Skin epidermis (tissue), 12 donors: Measurements from ENCODE around the gene DNMT3A.
A peak's percentile ranks its signal among the peaks of the same experiment; 100 is the strongest.

Experiments
- H3K27ac ChIP-seq, 21 experiments: fragments of 200-600 bp; sonication (generic) in 11 of 21; one replicate each; pipeline ENCODE4 v1.5.0; 2020; ENCODE audit warnings: mild to moderate bottlenecking in 3 of 21, inconsistent platforms in 2 of 21, moderate library complexity in 2 of 21
- H3K4me3 ChIP-seq, 7 experiments: fragments of 200-600 bp; sonication (generic) in 2 of 7; one replicate each; pipeline ENCODE4 v1.5.0; 2020; ENCODE audit warnings: inconsistent platforms in 2 of 7, mild to moderate bottlenecking in 2 of 7, moderate library complexity in 1 of 7

Gene DNMT3A

GRCh38 chr2:25341753-25342371 lies at the start of gene DNMT3A:
Gene DNMT3A (minus strand): TSS chr2:25341925. CDS start chr2:25313984, 27,941 bp downstream.
- Histone ChIP-seq H3K4me3 (peak within 1 kb of the TSS; percentile 61 to 74 (median 70)), H3K27ac (peak within 1 kb of the TSS; percentile 41 to 88 (median 75))

- H3K4me3 ChIP-seq: no peak overlapping the region
- no peak overlapping the region for H3K27ac ChIP-seq
These were observed 47.4 kb upstream of the DNMT3A start for GRCh38 chr2:25389161-25389560.

GRCh38 chr2:25388491-25388890 lies 46.8 kb upstream of the DNMT3A start:
- Histone ChIP-seq H3K27ac (no peak overlapping the region), H3K4me3 (no peak overlapping the region)

GRCh38 chr2:25387876-25388449 lies 46.2 kb upstream of the DNMT3A start:
- no peak overlapping the region for H3K4me3 ChIP-seq

GRCh38 chr2:25386971-25387875 lies 45.5 kb upstream of the DNMT3A start:
- Histone ChIP-seq H3K27ac (no peak overlapping the region), H3K4me3 (no peak overlapping the region)

More at GRCh38 chr2:25387876-25388449, 46.2 kb upstream of the DNMT3A start:
- H3K27ac ChIP-seq: no peak overlapping the region

GRCh38 chr2:25385910-25386309 lies 44.2 kb upstream of the DNMT3A start:
- no peak overlapping the region for H3K27ac ChIP-seq
- H3K4me3 ChIP-seq: no peak overlapping the region

GRCh38 chr2:25383806-25384205 lies 42.1 kb upstream of the DNMT3A start:
- no peak overlapping the region for H3K4me3 ChIP-seq

GRCh38 chr2:25381502-25381901 lies 39.8 kb upstream of the DNMT3A start:
- no peak overlapping the region for H3K4me3 ChIP-seq
- no peak overlapping the region for H3K27ac ChIP-seq

More at GRCh38 chr2:25383806-25384205, 42.1 kb upstream of the DNMT3A start:
- H3K27ac ChIP-seq: no peak overlapping the region

GRCh38 chr2:25380586-25381375 lies 39.1 kb upstream of the DNMT3A start:
- no peak overlapping the region for H3K4me3 ChIP-seq
- no peak overlapping the region for H3K27ac ChIP-seq

GRCh38 chr2:25380023-25380422 lies 38.3 kb upstream of the DNMT3A start:
- H3K4me3 ChIP-seq: no peak overlapping the region
- H3K27ac ChIP-seq: no peak overlapping the region

- Histone ChIP-seq H3K4me3 (no peak overlapping the region), H3K27ac (no peak overlapping the region)
These were observed 37.8 kb upstream of the DNMT3A start for GRCh38 chr2:25379535-25379934.

GRCh38 chr2:25378731-25379490 lies 37.2 kb upstream of the DNMT3A start:
- no peak overlapping the region for H3K4me3 ChIP-seq
- H3K27ac ChIP-seq: no peak overlapping the region

GRCh38 chr2:25377822-25378421 lies 36.2 kb upstream of the DNMT3A start:
- no peak overlapping the region for H3K4me3 ChIP-seq
- H3K27ac ChIP-seq: peak overlapping the region in 12 of 21 experiments; percentile 13 to 81 (median 58)

- Histone ChIP-seq H3K4me3 (peak overlapping the region in 2 of 7 experiments; percentile 7 to 11), H3K27ac (peak overlapping the region in 13 of 21 experiments; percentile 13 to 81 (median 59))
These were observed 35.3 kb upstream of the DNMT3A start for GRCh38 chr2:25376750-25377621.

- Histone ChIP-seq H3K4me3 (peak overlapping the region in 1 of 7 experiments; percentile 7), H3K27ac (peak overlapping the region in 6 of 21 experiments; percentile 5 to 62 (median 32))
These were observed 34.3 kb upstream of the DNMT3A start for GRCh38 chr2:25375989-25376545.

GRCh38 chr2:25375371-25375988 lies 33.8 kb upstream of the DNMT3A start:
- no peak overlapping the region for H3K4me3 ChIP-seq
- H3K27ac ChIP-seq: no peak overlapping the region

GRCh38 chr2:25374827-25375226 lies 33.1 kb upstream of the DNMT3A start:
- H3K27ac ChIP-seq: no peak overlapping the region

More at GRCh38 chr2:25374827-25375226, 33.1 kb upstream of the DNMT3A start:
- H3K4me3 ChIP-seq: no peak overlapping the region
